ENCODE data around the gene MMP23B. TPM values are rescaled to one million over a fixed set of nuclear protein-coding genes. Genes with fewer than 3 reads are reported as not detected.

MMP23B gene
- total RNA-seq, 6 experiments from 2014 or later: 0.75 to 4.0 (median 2.3) TPM

DNA sequence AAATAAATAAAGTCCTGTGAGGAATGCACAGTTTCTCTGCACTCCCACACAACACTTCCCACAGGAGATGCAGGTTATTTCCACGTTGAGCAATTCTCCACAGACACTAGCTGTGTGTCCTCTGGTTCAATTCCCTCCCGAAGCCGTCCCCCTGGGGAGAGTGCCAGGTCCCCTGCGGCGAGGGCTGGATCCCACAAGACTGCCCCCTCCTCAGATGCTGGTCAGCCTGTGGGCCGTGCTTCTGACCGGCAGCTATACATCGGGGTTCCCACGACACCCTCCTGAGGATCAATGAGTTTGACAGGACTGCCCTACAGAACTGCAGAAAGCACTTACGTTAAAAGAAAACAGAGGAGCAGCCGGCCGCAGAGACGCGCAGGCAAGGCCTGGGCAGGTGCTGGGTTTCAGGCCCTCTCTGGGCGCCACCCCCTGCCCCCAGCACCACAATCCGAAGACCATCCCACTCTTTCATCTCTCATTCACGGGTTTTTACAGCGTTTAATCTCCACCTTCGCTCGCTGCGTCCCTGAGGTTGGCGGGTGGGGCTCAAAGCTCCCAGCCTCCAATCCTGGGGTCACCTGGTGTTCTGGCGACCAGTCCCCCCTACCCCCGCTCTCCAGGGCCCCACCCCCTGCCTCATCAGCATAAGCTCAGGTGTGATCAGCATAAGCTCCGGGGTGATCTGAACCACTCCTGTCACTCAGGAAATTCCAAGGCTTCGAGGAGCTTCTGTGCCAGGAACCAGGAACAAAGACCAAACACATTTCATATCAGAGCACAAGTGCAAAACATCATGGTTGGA is 51.3 kb downstream of the MMP23B start:
- WGBS (ENCODE audit: insufficient coverage, low coverage, low lambda C conversion rate, missing lambda C conversion rate): 60% methylated on average over 12 of the region's 26 CpGs
- Histone ChIP-seq H3K4me1 (peaks cover 0 to 15% (median 6%) of the 10 kb centered on the region in 4 donors), H3K27ac (no peak overlapping the region), H3K9me3 (no peaks in the 10 kb centered on the region), H3K4me3 (no peak overlapping the region), H3K36me3 (no peaks in the 10 kb centered on the region), H3K27me3 (no peaks in the 10 kb centered on the region)
- no peak for ATAC-seq
- TF ChIP-seq, protein P1, sequence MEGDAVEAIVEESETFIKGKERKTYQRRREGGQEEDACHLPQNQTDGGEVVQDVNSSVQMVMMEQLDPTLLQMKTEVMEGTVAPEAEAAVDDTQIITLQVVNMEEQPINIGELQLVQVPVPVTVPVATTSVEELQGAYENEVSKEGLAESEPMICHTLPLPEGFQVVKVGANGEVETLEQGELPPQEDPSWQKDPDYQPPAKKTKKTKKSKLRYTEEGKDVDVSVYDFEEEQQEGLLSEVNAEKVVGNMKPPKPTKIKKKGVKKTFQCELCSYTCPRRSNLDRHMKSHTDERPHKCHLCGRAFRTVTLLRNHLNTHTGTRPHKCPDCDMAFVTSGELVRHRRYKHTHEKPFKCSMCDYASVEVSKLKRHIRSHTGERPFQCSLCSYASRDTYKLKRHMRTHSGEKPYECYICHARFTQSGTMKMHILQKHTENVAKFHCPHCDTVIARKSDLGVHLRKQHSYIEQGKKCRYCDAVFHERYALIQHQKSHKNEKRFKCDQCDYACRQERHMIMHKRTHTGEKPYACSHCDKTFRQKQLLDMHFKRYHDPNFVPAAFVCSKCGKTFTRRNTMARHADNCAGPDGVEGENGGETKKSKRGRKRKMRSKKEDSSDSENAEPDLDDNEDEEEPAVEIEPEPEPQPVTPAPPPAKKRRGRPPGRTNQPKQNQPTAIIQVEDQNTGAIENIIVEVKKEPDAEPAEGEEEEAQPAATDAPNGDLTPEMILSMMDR (IDR thresholded peaks at IDR 0.05): no peak
- peak in 1 of 3 donors; percentile 38 for DNase-seq
- intact Hi-C loops (cut with DNase I): no loop called here

Other genes with a start within 250 kb of the MMP23B start
- gene CCNL2, start 232.8 kb upstream of the MMP23B start, total RNA-seq: 100 to 1,000 TPM in 4 of 6 experiments, 10 to 100 TPM in 2; 80.8 to 127 (median 101) TPM
- 10 to 100 TPM; 44.1 to 91.2 (median 56.5) TPM for gene MRPL20, start 224.9 kb upstream of the MMP23B start, total RNA-seq
- gene ANKRD65, start 210.9 kb upstream of the MMP23B start, total RNA-seq: under 1 TPM; 0.19 to 0.89 (median 0.35) TPM
- gene VWA1, start 196.5 kb upstream of the MMP23B start, total RNA-seq: 100 to 1,000 TPM in 1 of 6 experiments, 10 to 100 TPM in 5; 39.5 to 195 (median 78.7) TPM
- 1 to 10 TPM in 4 of 6 experiments, under 1 TPM in 2; 0.74 to 3.1 (median 1.9) TPM for gene ATAD3C, start 182.5 kb upstream of the MMP23B start, total RNA-seq
- gene ATAD3B, start 160.4 kb upstream of the MMP23B start, total RNA-seq: 10 to 100 TPM in 3 of 6 experiments, 1 to 10 TPM in 3; 8.9 to 15.0 (median 10.2) TPM
- 10 to 100 TPM; 10.8 to 31.7 (median 13.1) TPM for gene ATAD3A, start 120.0 kb upstream of the MMP23B start, total RNA-seq
- gene TMEM240, start 91.5 kb upstream of the MMP23B start, total RNA-seq: under 1 TPM in 1 of 6 experiments, not detected in 5; 0.40 TPM
- gene SSU72, start 57.3 kb upstream of the MMP23B start, total RNA-seq: 10 to 100 TPM; 46.6 to 72.6 (median 63.8) TPM
- 1 to 10 TPM in 1 of 6 experiments, under 1 TPM in 5; 0.09 to 1.6 (median 0.46) TPM for gene FNDC10, start 32.0 kb upstream of the MMP23B start, total RNA-seq
- 10 to 100 TPM; 20.7 to 38.5 (median 33.9) TPM for gene MIB2, start 16.7 kb upstream of the MMP23B start, total RNA-seq
- gene CDK11B, start 26.8 kb downstream of the MMP23B start, total RNA-seq: 10 to 100 TPM in 2 of 6 experiments, 1 to 10 TPM in 4; 8.0 to 11.8 (median 9.5) TPM
- 10 to 100 TPM; 13.4 to 19.9 (median 17.0) TPM for gene SLC35E2B, start 60.6 kb downstream of the MMP23B start, total RNA-seq
- gene CDK11A, start 92.2 kb downstream of the MMP23B start, total RNA-seq: 10 to 100 TPM in 4 of 6 experiments, 1 to 10 TPM in 2; 8.4 to 25.2 (median 11.0) TPM
- 100 to 1,000 TPM in 3 of 6 experiments, 10 to 100 TPM in 3; 80.3 to 143 (median 100) TPM for gene NADK, start 146.3 kb downstream of the MMP23B start, total RNA-seq

Data from right lobe of liver (tissue), 6 donors.